Lung (tissue), 12 donors: Measurements from ENCODE around the gene ELF2. TPM values are rescaled to one million over a fixed set of nuclear protein-coding genes. Genes with fewer than 3 reads are reported as not detected.
"Not testable (repeated sequence)": the region's sequence is repeated elsewhere in the genome, so short reads cannot be mapped to it uniquely, and the experiment has no call there.

Source experiments
- ATAC-seq: fragments of 200-7000 bp; cut with Tn5 transposase; one replicate; pipeline ENCODE4 v1.9.1; 2020; ENCODE audit warnings: moderate number of reproducible peaks; ENCODE audit not compliant: insufficient read depth, low FRiP score
- DNase-seq, 3 donors: peaks; one replicate each; pipeline ENCODE4 v3.0.0-alpha.2; 2013 to 2017
- H3K27ac ChIP-seq, 2 donors: one replicate each; pipeline ENCODE4 v1.5.1; 2013; ENCODE audit warnings: mild to moderate bottlenecking in 2 of 2, moderate library complexity in 2 of 2, control low read depth in 1 of 2, inconsistent platforms in 1 of 2, low read depth in 1 of 2, low read length in 1 of 2
- H3K27me3 ChIP-seq, 3 donors: one replicate each; pipeline ENCODE4 v1.5.1; 2013; ENCODE audit warnings: low read length in 2 of 3; ENCODE audit not compliant: control insufficient read depth in 3 of 3, insufficient read depth in 3 of 3
- H3K36me3 ChIP-seq, 4 donors: one replicate each; pipeline ENCODE4 v1.5.1; 2013; ENCODE audit warnings: low read length in 4 of 4, mild to moderate bottlenecking in 1 of 4, moderate library complexity in 1 of 4; ENCODE audit not compliant: control insufficient read depth in 4 of 4, insufficient read depth in 4 of 4
- H3K4me1 ChIP-seq, 5 donors: one replicate each; pipeline ENCODE4 v1.5.1; 2013; ENCODE audit warnings: low read length in 5 of 5, mild to moderate bottlenecking in 2 of 5, moderate library complexity in 1 of 5; ENCODE audit not compliant: control insufficient read depth in 5 of 5, insufficient read depth in 5 of 5
- H3K4me3 ChIP-seq: one replicate; pipeline ENCODE4 v1.5.1; 2013; ENCODE audit warnings: mild to moderate bottlenecking, control low read depth, moderate library complexity
- H3K9ac ChIP-seq, 2 donors: one replicate each; pipeline ENCODE4 v1.5.1; 2013; ENCODE audit warnings: low read length in 2 of 2, control low read depth in 1 of 2; ENCODE audit not compliant: insufficient read depth in 1 of 2
- H3K9me3 ChIP-seq, 4 donors: one replicate each; pipeline ENCODE4 v1.5.1; 2013; ENCODE audit warnings: low read length in 3 of 4, mild to moderate bottlenecking in 1 of 4, moderate library complexity in 1 of 4; ENCODE audit not compliant: control insufficient read depth in 4 of 4, insufficient read depth in 3 of 4
- CTCF ChIP-seq: IDR thresholded peaks from 2 replicates; pipeline ENCODE4 v1.5.1; 2012; ENCODE audit warnings: mild to moderate bottlenecking; ENCODE audit errors: control extremely low read depth, extremely low read depth
- WGBS, 2 donors: extraction: QIAGEN DNeasy Blood & Tissue Kit; methylation state at CpG; one replicate each; pipeline ENCODE4 v1.1.7; 2013; 5-methylcytosine and 5-hydroxymethylcytosine counted together
- polyA plus RNA-seq, 2 donors: library from polyadenylated mRNA; stranded (reverse); fragments of 200-250 nt; gene quantifications; one replicate each; pipeline ENCODE4 v1.2.1, GENCODE V29; 2013
- total RNA-seq, 2 donors: library from RNA; depleted of rRNA in 1 of 2; stranded (reverse); fragments of >200 nt in 1 of 2; gene quantifications; one replicate each; pipeline ENCODE4 v1.2.1, GENCODE V29; 2014 to 2021
- donor health status: control.
- donor health status: control.
- donor health status: Bipolar disorder and iron deficiency.
- donor health status: healthy.
- donor health status: DM: yes; HTN: yes; CAD: no.

Gene ELF2
- total and polyA plus RNA-seq, 4 donors, result 11.6 to 101 (median 28.7) TPM

- TF ChIP-seq CTCF, result no peak
- 87 to 92% methylated on average over 5 of the region's 5 CpGs for WGBS, 2 donors
- Histone ChIP-seq H3K27me3 (no peaks in the 10 kb centered on the region), H3K36me3 (no peaks in the 10 kb centered on the region), H3K9me3 (no peaks in the 10 kb centered on the region), H3K27ac (no peak overlapping the region), H3K9ac (no peak overlapping the region), H3K4me3 (no peak overlapping the region), H3K4me1 (no peaks in the 10 kb centered on the region)
- peak in 1 of 3 donors; percentile 66 for DNase-seq
- ATAC-seq, result no peak
These were observed 44.7 kb upstream of the ELF2 start for GRCh38 chr4:139221687-139222086.

- peaks cover 0 to under 1% (median 0%) of the 10 kb centered on the region in 5 donors for H3K4me1 ChIP-seq
- no peak for ATAC-seq
- TF ChIP-seq CTCF, result no peak
These were observed 42.5 kb upstream of the ELF2 start for GRCh38 chr4:139219450-139220055.

GRCh38 chr4:139214039-139214534 is 37.1 kb upstream of the ELF2 start:
- no peak overlapping the region for H3K9ac ChIP-seq
- no peak overlapping the region for H3K27ac ChIP-seq
- WGBS, 2 donors, result 52 to 59% methylated on average over 7 of the region's 7 CpGs
- no peaks in the 10 kb centered on the region for H3K27me3 ChIP-seq
- no peaks in the 10 kb centered on the region for H3K36me3 ChIP-seq
- H3K4me3 ChIP-seq, result no peak overlapping the region
- H3K9me3 ChIP-seq, result no peaks in the 10 kb centered on the region
- TF ChIP-seq CTCF, result no peak
- ATAC-seq (no peak), DNase-seq (no peak)
- H3K4me1 ChIP-seq, result peaks cover 0 to 2% (median 0%) of the 10 kb centered on the region in 5 donors

More at GRCh38 chr4:139219450-139220055, 42.5 kb upstream of the ELF2 start:
- no peaks in the 10 kb centered on the region for H3K27me3 ChIP-seq
- DNase-seq, result no peak
- 88 to 90% methylated on average over 4 of the region's 4 CpGs for WGBS, 2 donors
- no peak overlapping the region for H3K9ac ChIP-seq
- H3K27ac ChIP-seq, result no peak overlapping the region
- no peak overlapping the region for H3K4me3 ChIP-seq
- no peaks in the 10 kb centered on the region for H3K9me3 ChIP-seq
- H3K36me3 ChIP-seq, result no peaks in the 10 kb centered on the region

- not testable (repeated sequence) for ATAC-seq, H3K9me3 ChIP-seq
These were observed 36.6 kb upstream of the ELF2 start for GRCh38 chr4:139213633-139214032.

More at GRCh38 chr4:139213633-139214032, 36.6 kb upstream of the ELF2 start:
- not testable (repeated sequence) for H3K9ac ChIP-seq, H3K27ac ChIP-seq, H3K4me1 ChIP-seq, DNase-seq, H3K36me3 ChIP-seq, H3K27me3 ChIP-seq, H3K4me3 ChIP-seq
- 94 to 95% methylated on average over 10 of the region's 10 CpGs for whole genome bisulfite sequencing, 2 donors
